DOHH2 (cell line): Measurements from ENCODE around the gene RABEPK.

Experiments
- H3F3A ChIP-seq: fragments of 200-600 bp; sonication (generic), shearing (Covaris generic); 2 replicates; pipeline ENCODE4 v1.6.0; 2016; ENCODE audit warnings: antibody characterized with exemption, mild to moderate bottlenecking; ENCODE audit not compliant: control insufficient read depth, insufficient read depth
- H3K27ac ChIP-seq: fragments of 200-600 bp; sonication (generic); 2 replicates; pipeline ENCODE4 v1.5.1; 2014; ENCODE audit warnings: low read depth, mild to moderate bottlenecking, low read length, moderate library complexity
- H3K27me3 ChIP-seq: fragments of 200-600 bp; sonication (generic); 2 replicates; pipeline ENCODE4 v1.6.1; 2014; ENCODE audit warnings: mild to moderate bottlenecking, low read length, mixed read lengths; ENCODE audit not compliant: control insufficient read depth
- H3K36me3 ChIP-seq: fragments of 200-600 bp; sonication (generic); 2 replicates; pipeline ENCODE4 v1.6.1; 2014; ENCODE audit warnings: mild to moderate bottlenecking, low read length, moderate library complexity, mixed read lengths; ENCODE audit not compliant: control insufficient read depth
- H3K4me1 ChIP-seq: fragments of 200-600 bp; sonication (generic); 2 replicates; pipeline ENCODE4 v1.6.1; 2014; ENCODE audit warnings: mild to moderate bottlenecking, low read length, mixed read lengths; ENCODE audit not compliant: control insufficient read depth
- H3K4me2 ChIP-seq: fragments of 200-600 bp; sonication (generic); 2 replicates; pipeline ENCODE4 v1.6.0; 2014; ENCODE audit warnings: mild to moderate bottlenecking, low read length, moderate library complexity
- H3K4me3 ChIP-seq: fragments of 200-600 bp; sonication (generic); 2 replicates; pipeline ENCODE4 v1.5.1; 2014; ENCODE audit warnings: mild to moderate bottlenecking, low read length, mixed read lengths
- H3K79me2 ChIP-seq: fragments of 200-600 bp; sonication (generic); 2 replicates; pipeline ENCODE4 v1.6.1; 2014; ENCODE audit warnings: mild to moderate bottlenecking, low read length, mixed read lengths; ENCODE audit not compliant: control insufficient read depth
- H3K9me2 ChIP-seq: fragments of 200-600 bp; sonication (generic); replicated peaks from 2 replicates; pipeline ENCODE4 v1.6.1; 2014; ENCODE audit warnings: mild to moderate bottlenecking, low read length, mixed read lengths; ENCODE audit not compliant: control insufficient read depth
- H3K9me3 ChIP-seq: fragments of 200-600 bp; sonication (generic); 2 replicates; pipeline ENCODE4 v1.6.1; 2014; ENCODE audit warnings: antibody characterized with exemption, low read length, mixed read lengths; ENCODE audit not compliant: control insufficient read depth, insufficient read depth
- H4K20me1 ChIP-seq: fragments of 200-600 bp; sonication (generic); 2 replicates; pipeline ENCODE4 v1.6.0; 2014; ENCODE audit warnings: low read depth, mild to moderate bottlenecking, antibody characterized with exemption, low read length, moderate library complexity; ENCODE audit not compliant: control insufficient read depth, insufficient read depth
- CTCF ChIP-seq: fragments of 200-600 bp; sonication (generic); IDR thresholded peaks from one replicate; pipeline ENCODE4 v1.5.1; 2014; ENCODE audit warnings: antibody characterized with exemption, mild to moderate bottlenecking, low read depth, low read length; ENCODE audit not compliant: poor library complexity, severe bottlenecking
- EZH2phosphoT487 ChIP-seq: fragments of 200-600 bp; sonication (generic); IDR thresholded peaks from 2 replicates; pipeline ENCODE4 v1.6.1; 2017; ENCODE audit warnings: borderline replicate concordance, mild to moderate bottlenecking, antibody characterized with exemption, low read length, moderate library complexity, mixed read lengths

Gene RABEPK

GRCh38 chr9:125258832-125259534 lies 58.6 kb downstream of the RABEPK start:
- H3K27ac ChIP-seq: no peak overlapping the region
- peaks cover 24% of the 10 kb centered on the region for H3K79me2 ChIP-seq

GRCh38 chr9:125260561-125260960 lies 60.2 kb downstream of the RABEPK start:
- Histone ChIP-seq H3F3A (no peaks in the 10 kb centered on the region), H3K79me2 (peaks cover 39% of the 10 kb centered on the region), H3K4me2 (peak overlapping the region; percentile 70), H4K20me1 (no peaks in the 10 kb centered on the region), H3K36me3 (peaks cover 14% of the 10 kb centered on the region), H3K9me2 (no peaks in the 10 kb centered on the region), H3K27me3 (no peaks in the 10 kb centered on the region), H3K27ac (no peak overlapping the region), H3K4me3 (peak overlapping the region; percentile 89), H3K9me3 (no peaks in the 10 kb centered on the region), H3K4me1 (peaks cover 31% of the 10 kb centered on the region)
- TF ChIP-seq EZH2phosphoT487: no peak

More at GRCh38 chr9:125258832-125259534, 58.6 kb downstream of the RABEPK start:
- Histone ChIP-seq H3K4me1 (peaks cover 26% of the 10 kb centered on the region), H3K27me3 (no peaks in the 10 kb centered on the region), H3K9me2 (no peaks in the 10 kb centered on the region), H4K20me1 (no peaks in the 10 kb centered on the region), H3K4me3 (no peak overlapping the region), H3K36me3 (peaks cover 10% of the 10 kb centered on the region), H3F3A (no peaks in the 10 kb centered on the region), H3K4me2 (no peak overlapping the region), H3K9me3 (no peaks in the 10 kb centered on the region)
- TF ChIP-seq EZH2phosphoT487 (no peak), CTCF (no peak)

- Histone ChIP-seq H3K4me3 (peak within 1 kb of the TSS; percentile 89), H3K36me3 (peaks cover 14% of the 10 kb centered on the region), H3K27me3 (no peaks in the 10 kb centered on the region), H3K9me2 (no peaks in the 10 kb centered on the region), H4K20me1 (no peaks in the 10 kb centered on the region), H3K9me3 (no peaks in the 10 kb centered on the region), H3K79me2 (peaks cover 47% of the 10 kb centered on the region), H3K27ac (peak within 1 kb of the TSS; percentile 79), H3K4me2 (peak within 1 kb of the TSS; percentile 70), H3F3A (no peaks in the 10 kb centered on the region), H3K4me1 (peaks cover 31% of the 10 kb centered on the region)
- TF ChIP-seq EZH2phosphoT487: no peak
- peak; percentile 49 for TF ChIP-seq CTCF
Observed at GRCh38 chr9:125261501-125262293, 61.4 kb downstream of the RABEPK start, which contains the start of gene GAPVD1. Gene GAPVD1, plus strand, starts transcription at chr9:125261826. Its CDS starts 37,096 bp downstream, at chr9:125298922.
